Upper lobe of left lung (tissue), 4 donors: ENCODE results near the gene ADORA1.

Source experiments
- CTCF ChIP-seq, 6 experiments: fragments of 450-650 bp in 4 of 6; fragments of 200-600 bp in 2 of 6; sonication (generic) in 2 of 6; IDR thresholded peaks; one replicate each; pipeline ENCODE4 v1.5.1; 2016 to 2019; ENCODE audit warnings: antibody characterized with exemption in 6 of 6
- POLR2AphosphoS5 ChIP-seq, 2 donors: sonication (generic); formaldehyde crosslinking; IDR thresholded peaks; one replicate each; pipeline ENCODE4 v1.5.1; 2017; ENCODE audit warnings: antibody characterized with exemption in 2 of 2

GRCh38 chr1:203168256-203168786 lies 40.8 kb downstream of the ADORA1 start:
- TF ChIP-seq POLR2AphosphoS5 (IDR thresholded peaks at IDR 0.05) (no peak), CTCF (IDR thresholded peaks at IDR 0.05) (no peak)
